SKM-1 treated with dmso at 0.1 percent for 144 hours (cell line): ENCODE data around the gene TYSND1.
A peak's percentile ranks its signal among the peaks of the same experiment; 100 is the strongest.
"Not testable (repeated sequence)": the region's sequence is repeated elsewhere in the genome, so short reads cannot be mapped to it uniquely, and the experiment has no call there.

Experiments used
- DNase-seq: peaks from one replicate; lab custom pipeline; 2025; ENCODE audit not compliant: unreplicated experiment; lab: John Stamatoyannopoulos, UW

Gene TYSND1

DNA sequence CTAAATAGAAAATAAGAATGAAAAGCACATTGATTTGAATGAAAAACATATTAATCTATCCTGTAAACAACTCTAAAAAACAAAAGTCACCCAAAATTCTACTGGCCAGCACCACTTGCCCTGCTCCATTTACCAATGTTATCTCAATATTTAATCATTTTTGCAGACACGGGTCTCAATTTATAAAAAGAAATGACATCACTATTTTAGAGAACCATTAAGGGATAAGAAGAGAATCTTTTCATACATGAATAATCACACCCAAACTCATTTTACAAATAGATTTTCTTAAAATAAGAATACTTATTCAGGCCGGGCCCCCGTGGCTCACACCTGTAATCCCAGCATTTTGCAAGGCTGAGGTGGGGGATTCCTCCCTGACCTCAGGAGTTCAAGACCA is 19.9 kb upstream of the TYSND1 start:
- DNase-seq: no peak

DNA sequence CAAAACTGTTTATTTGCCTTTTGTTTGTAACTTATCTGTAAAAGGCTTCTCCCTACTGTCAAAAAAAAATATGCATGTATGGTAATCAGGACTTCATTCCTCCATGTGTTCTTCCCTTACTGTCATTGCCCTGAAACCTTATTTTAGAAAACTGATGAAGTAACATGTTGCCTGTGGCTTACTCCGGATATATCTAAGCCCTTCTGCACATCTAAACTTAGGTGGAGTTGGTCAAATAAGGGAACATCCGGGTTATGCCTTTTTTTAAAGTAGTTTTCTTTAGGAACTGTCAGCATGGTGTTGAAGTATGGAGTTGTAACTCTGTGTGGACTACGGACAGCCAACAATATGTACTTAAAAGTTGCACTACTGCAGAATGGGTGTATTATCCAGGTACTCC is 17.7 kb upstream of the TYSND1 start:
- peak; percentile 81 for DNase-seq

DNA sequence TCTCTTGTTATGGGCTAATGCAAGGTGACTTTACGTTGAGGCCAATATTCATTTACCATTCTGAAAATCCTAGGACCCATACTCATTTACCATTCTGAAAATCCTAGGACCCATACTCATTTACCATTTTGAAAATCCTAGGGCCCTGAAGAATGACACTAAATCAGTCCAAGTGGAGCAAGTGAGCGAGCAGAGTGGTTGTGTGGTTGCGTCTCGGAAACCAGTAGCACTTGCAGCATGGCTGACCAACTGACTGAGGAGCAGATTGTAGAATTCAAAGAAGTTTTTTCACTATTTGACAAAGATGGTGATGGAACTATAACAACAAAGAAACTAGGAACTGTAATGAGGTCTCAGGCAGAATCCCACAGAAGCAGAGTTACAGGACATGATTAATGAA is 16.9 kb upstream of the TYSND1 start:
- DNase-seq: no peak

DNA sequence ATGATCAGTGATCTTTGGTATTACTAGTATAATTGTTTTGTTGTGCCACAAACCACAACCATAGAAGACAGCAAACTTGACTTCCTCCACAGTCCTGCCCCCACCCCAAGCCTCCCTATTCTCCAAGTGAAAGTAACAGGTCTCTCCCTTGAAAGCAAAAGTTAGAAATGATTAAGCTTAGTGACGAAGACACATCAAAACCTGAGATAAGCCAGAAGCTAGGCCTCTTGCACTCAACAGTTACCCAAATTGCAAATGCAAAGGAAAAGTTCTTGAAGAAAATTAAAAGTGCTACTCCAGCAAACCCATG is 16.3 kb upstream of the TYSND1 start:
- no peak for DNase-seq

DNA sequence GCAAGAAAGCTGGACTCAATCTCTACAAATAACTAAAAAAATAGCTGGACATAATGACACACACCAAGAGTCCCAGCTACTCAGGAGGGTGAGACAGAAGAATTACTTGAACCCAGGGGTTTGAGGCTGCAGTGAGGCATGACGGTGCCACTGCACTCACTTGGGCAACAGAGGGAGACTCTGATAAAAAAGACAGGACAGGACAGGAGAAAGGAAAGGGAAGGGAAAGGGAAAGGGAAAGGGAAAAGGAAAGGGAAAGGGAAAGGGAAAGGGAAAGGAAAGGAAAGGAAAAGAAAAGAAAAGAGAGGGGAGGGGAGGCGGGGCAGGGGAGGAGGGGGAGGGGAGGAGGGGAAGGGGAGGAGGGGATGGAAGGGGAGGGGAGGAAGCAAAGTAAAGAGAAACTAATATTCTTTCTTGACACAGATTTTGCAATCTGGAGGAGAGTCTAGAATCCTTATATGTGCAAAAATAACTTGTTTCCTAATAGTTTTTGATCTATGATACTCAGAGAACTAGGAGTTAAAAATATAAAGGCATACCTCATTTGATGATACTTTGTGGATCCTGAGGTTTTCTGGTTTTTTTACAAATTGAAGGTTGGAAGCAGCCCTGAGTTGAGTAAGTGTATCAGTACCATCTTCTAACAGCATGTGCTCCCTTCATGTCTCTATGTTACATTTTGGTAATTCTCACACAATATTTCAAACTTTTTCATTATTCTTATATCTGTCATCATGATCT is 15.8 kb upstream of the TYSND1 start:
- no peak for DNase-seq

DNA sequence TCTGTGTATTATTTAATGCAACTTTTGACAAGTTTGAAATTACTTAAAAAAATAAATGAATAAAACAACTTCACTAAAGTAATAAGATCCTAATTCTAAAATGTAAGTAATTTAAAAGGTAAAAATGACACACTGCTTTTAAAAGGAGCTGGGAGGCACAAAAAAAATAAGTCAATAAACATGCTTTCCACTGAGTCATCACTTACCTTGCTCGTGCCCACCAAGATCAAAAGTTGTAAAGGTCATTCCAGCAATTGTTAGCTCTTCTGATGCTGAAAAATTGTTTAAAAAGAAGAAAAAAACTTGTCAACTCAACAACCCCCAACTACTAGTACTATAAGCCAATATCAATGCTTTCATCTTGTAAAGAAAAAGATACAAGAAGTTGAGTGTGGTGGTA is 14.3 kb upstream of the TYSND1 start:
- DNase-seq: no peak

DNA sequence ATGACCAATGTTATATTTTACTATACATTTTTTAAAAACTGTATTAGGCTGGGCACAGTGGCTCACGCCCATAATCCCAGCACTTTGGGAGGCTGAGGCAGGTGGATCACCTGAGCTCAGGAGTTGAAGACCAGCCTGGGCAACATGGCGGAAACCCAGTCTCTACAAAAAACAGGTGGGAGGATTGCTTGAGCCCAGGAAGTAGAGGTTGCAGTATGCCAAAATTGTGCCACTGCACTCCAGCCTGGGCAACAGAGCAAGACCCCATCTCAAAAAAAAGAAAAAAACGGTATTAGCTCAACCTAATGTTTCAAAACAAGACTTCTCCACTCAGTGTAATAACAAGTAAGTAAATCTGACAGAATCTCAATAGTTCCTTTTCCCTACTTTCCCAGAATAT is 12.9 kb upstream of the TYSND1 start:
- not testable (repeated sequence) for DNase-seq

DNA sequence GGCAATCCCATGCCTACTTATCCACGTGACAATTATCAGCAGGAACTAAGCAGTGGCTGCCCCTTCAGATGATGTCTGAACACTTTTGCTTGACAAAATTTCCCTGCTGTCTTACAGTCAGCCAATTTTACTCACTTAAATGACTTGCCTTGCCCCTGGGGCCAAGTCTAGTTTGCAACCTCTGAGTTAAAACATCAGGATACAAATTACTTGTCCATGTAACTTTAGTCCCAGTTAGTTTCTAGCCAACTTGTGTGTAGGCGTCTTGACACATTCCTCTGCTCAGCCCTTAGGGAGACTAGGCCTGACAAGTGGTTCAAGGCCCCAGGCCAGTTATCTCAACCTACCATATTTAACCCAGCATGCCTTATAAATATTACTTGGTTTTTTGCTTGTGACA is 11.6 kb upstream of the TYSND1 start:
- no peak for DNase-seq

DNA sequence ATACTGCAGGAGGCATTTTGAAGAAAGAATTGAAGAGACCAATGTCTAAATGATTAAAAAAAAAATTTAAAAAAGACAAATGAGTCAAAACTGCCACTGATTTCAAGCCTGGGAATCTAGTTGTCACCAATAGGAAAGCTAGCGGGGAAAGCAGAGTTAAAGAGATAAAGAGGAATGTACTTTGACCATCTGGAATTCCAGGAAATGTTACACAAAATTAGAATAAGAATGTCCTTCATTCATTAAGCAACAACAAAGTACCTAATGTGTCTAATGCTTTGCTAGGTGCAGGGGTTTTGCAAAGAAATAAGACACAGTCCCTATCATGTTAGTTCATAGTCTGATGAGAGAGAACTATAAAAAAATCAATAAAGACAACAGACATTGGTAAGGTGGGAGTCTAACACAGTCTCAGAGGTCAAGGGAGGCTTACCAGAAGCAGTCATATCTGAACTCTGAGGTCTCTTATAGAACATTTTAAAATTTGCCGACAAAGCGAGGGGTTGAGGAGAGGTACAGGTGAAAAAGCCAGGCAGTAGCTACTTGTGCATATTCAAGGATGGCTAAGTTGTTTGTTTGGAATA is 8.8 kb upstream of the TYSND1 start:
- no peak for DNase-seq

DNA sequence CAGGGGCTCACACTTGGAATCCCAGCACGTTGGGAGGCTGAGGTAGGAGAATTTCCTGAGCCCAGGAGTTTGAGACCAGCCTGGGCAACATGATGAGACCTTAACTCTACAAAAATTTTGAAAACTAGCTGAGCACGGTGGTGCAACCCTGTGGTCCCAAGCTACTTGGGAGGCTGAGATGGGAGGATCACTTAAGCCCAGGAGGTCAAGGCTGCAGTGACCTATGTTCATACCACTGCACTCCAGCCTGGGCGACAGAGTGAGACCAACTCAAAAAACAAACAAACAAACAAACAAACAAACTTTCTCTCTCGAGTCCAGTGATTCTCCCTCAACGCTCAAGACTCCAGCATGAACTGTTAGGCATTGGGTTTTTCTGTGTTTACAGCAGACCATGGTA is 2.0 kb upstream of the TYSND1 start:
- DNase-seq: no peak

DNA sequence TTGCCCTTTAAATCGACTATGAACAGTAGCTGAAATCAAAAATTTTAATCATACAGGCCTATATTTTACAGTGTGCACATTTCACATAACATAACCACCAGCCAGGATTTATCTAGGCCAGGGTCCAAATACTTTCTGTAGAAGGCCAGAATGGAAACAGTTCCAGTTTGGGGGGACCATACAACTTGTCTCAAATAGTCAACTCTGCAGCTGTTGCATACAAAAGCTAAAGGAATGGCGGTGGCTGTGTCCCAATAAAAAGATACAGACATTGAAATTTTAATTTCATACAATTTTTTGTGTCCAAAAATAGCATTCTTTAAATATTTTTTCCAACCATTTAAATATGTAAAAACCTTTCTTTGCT is 742 bp upstream of the TYSND1 start:
- no peak for DNase-seq

DNA sequence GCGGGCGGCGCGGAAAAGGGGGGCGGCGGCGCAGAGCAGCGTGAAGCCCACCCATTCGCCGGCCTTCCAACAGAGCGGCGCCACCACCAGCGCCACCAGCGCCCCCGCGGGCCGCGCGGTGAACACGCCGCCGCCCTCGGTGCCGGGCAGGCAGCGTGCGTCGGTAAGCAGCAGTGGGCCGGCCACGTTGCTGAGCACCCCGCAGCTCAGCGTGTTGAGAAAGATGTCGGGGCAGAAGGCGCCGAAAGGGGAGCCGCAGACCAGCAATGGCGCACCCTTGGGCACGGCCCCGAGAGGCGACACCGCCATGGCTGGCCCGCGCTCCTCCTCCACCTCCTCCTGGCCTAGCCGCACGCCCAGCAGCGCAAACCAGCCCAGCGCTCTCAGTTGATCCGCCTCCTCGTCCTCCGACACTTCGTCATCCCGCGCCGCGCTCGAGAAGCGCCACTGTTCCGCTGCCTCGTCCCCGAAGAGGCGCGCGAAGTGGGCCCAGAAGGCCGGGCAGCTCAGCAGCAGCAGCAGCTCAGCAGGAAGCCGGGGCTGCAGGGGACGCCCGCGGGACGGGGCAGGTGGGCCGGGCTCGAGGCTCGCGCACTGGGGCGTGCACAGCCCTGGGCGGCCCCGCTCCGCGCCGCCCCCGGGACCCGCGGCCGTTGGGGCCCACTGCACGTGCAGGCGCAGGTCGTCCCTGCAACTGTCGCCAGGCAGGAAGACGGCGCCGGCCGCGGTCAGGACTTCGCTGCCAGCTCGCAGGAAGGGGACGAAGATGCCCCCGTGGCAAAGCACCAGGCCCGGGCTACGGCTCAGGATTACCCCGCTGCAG is 623 bp downstream of the TYSND1 start:
- DNase-seq: peak; percentile 16

DNA sequence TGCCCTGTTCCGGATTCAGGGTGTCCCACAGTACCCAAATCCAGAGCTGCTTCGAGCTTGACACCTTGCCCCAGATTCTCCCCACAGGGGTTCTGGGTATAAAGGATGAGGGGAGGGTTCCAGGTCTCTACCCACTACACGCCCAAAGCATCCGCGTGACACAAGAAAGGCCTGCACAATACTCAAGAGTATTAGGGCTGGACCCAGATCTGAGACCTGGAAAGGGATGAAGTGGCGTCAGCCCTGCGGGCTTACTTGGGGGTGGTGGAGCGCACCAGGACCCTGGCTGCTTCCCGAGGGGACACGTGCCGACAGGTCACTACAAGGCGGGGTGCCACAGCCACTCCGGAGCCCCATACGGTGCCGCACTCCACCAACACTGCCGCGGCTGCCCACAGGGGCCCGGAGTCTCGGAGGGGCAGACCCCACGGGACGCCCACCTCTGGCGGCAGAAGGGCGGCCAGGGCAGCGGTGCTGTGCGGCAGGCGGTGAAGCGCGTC is 1.3 kb downstream of the TYSND1 start:
- DNase-seq: no peak

DNA sequence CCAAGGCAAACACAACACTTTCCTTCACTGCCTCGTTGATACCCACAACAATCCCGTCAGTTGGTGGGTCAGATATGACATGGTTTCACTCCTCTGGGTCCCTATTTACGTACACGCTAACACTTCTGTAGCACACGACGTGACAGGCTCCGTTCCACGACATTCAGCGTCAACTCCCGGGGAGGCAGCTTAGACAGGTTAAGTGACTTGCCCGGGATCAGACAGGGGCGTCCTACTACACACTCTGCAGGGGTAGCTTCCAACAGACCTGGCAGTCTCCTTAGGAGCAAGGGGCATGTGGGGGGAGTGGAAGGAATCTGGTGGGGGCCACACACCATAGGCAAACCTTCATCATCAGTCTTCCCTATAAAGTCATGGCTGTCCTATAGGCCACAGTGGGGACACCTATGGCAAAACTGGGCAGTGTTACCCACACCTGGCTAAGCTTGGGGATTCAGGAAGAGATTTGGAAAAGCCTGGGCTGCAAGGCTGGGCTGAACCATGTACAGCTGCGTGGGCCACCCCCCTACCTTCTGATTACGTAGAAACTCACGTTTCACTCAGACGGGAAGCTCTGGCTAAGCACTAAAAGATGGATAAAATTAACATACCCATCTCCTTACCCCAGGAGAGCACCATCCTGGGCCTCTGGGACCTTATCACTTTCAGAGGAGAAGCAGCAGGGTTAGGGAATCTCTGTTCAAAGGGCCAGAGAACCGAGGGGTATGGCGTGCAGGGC is 2.0 kb downstream of the TYSND1 start:
- no peak for DNase-seq

DNA sequence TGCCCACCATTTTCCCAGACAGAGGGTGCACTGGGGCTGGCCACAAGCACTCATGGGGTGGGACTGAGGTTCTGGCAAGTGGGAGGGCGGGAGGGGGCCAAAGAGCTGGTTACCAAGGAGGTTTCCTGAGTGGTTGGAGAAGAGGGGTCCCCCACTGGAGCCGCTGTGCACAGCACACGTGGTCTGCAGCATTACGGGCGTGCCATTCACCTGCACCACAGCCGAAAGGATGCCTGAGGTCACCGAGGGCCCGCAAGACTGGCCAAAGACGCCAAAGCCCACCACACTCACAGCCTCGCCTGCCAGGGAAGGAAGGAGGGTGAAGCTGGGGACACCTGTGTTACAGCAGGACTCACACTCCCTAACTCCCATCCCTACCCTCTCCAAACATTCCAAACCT is 3.9 kb downstream of the TYSND1 start:
- DNase-seq: no peak

DNA sequence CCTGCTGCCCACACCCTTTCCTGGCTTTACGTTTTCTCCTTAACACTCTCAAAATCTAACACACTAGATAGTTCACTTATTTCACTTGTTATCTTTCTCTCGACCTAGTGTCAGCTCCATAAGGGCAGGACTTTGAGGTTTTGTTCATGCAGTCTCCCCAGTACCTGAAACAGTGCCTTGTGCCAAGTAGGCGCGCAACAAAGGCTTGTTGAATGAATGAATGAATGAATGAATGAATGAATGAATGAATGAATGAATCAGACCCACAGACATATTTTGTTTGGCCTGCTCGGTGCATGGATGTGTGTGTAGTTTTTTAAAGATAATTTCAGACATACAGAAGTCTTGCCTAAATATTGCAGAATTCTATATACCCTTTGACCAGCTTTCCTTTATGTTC is 6.2 kb downstream of the TYSND1 start:
- DNase-seq: no peak

DNA sequence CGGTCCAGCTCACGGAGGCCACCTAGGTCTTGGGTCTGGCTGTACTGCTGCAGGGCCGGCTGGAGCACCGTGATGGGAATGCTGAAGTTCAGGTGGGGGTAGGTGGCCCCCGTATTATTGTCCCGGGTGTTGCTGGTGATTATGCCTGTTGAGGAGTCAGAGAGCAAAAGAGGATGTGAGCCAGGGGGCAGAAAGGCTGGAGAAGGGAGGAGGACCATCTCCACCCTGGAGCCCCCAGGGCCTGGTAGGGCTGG is 6.6 kb downstream of the TYSND1 start:
- no peak for DNase-seq

DNA sequence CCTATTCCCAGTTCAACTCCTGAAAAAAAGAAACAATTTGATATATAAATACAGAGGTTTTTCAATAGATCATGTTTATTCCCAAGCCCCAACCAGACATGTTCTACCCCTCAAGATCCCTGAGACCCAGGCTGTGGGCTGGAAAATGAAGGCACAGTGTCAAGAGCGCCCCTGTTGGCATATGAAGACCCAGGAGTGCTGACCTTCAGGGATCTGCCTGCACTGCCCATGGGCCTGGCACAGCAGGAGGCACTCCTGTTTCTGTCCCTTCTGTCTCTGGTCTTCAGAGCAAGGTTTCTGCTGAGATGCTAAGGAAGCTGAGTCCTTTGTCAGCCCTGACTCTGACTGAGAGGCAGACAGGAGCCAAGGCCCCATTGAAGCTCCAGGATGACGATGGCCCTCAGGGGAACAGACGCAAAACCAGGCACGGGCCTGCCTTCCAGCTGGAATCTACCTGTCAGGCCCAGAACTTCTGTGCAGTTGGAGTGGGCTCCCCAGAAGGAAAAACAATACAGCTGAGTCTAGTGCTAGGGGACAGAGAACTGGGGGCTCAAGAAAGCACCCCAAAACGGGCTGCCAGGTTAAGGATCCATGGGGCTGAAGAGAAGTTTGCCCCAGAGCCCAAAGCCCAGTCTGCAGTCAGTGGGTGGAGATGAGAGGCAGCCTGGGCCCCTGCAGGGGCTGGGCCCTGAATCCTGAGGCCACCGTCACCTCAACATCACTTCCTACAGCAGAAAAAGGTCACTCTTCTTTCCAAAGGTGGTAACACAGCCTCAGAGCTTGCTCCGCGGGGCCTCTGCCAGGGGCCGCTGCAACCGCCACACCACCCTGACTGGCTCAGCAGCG is 7.1 kb downstream of the TYSND1 start:
- DNase-seq: no peak

DNA sequence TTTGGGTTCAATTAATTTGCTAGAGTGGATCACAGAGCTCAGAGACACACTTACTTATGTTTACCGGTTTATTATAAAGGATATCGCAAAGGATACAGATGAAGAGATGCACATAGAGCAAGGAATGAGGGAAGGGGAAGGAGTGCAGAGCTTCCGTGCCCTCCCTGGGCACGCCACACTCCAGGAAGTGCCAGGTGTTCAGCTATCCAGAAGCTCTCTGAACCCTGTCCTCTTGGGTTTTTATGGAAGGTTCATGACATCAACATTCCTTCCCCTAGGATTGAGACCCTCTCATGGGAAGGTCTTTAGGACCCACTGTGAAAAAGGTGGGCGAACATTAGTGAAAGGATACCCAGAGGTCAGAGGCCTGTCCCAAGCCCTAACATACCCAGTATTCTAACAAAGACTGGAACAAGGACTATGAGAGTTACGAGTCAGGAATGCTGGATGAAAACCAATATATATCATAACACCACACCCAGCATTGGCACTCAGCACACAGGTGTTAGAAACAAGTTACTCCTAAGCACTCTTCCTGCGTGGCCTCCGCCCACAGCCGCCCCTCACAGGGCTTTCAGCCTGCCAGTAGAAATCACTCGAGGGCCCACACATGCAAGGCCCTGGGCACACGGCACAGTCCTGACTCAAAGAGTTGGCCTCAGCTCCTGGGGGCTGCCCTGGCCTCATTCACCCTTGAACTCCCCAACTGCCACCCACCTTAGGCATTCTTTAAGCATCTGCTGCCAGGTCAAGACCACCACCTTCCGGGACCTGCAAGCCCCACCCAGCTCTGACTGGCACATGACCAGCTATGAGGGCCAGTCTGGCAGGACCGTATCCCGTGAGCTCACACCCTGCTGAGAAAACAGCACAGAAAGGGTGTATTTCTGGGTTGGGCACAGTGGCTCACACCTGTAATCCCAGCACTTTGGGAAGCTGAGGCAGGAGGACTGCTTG is 8.3 kb downstream of the TYSND1 start:
- no peak for DNase-seq

DNA sequence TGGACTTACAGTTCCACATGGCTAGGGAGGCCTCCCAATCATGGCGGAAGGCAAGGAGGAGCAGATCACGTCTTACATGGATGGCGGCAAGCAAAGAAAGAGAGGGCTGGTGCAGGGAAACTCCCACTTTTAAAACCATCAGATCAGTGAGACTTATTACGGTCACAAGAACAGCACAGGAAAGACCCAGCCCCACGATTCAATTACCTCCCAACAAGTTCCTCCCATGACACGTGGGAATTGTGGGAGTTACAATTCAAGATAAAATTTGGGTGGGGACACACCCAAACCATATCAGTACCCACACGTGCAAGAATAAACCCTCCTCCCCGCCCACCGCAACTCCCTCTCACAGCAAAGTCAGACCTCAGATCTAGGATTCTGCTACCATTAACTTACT is 9.4 kb downstream of the TYSND1 start:
- no peak for DNase-seq
